SK-N-SH (cell line): ENCODE results near the gene HDAC11. TPM values are rescaled to one million over a fixed set of nuclear protein-coding genes. Genes with fewer than 3 reads are reported as not detected.

ENCODE experiments used
- CTCF ChIA-PET: fragments of 300-600, 350-600 bp; formaldehyde crosslinking; extraction: SDS; loops from one replicate; lab custom pipeline; 2021; lab: Yijun Ruan, JAX
- POLR2A ChIA-PET: fragments of 350-600 bp; sonication (Branson Sonifier 250); formaldehyde crosslinking; extraction: SDS; loops from one replicate; lab custom pipeline; 2020; ENCODE audit warnings: antibody characterized with exemption, inconsistent platforms; lab: Yijun Ruan, JAX
- DNase-seq: peaks from one replicate; pipeline ENCODE4 v3.0.0; 2012
- H2AFZ ChIP-seq: fragments of 200-600 bp; sonication (generic); 2 replicates; pipeline ENCODE4 v1.8.1; 2016; ENCODE audit warnings: antibody characterized with exemption, mild to moderate bottlenecking, low read depth
- H3F3A ChIP-seq: fragments of 200-600 bp; sonication (generic); replicated peaks from 2 replicates; pipeline ENCODE3; 2016; ENCODE audit warnings: antibody characterized with exemption, mild to moderate bottlenecking; ENCODE audit not compliant: insufficient read depth
- H3K27ac ChIP-seq, 2 experiments: fragments of 200-500 bp in 1 of 2; fragments of 200-600 bp in 1 of 2; sonication (Bioruptor generic) in 1 of 2; sonication (generic), shearing (Covaris generic) in 1 of 2; 2 replicates each; pipeline versions ENCODE4 v1.5.1 to v1.6.1; 2014 to 2016; ENCODE audit warnings: low read depth in 2 of 2, inconsistent platforms in 1 of 2, low read length in 1 of 2, mild to moderate bottlenecking in 1 of 2, mixed read lengths in 1 of 2
- H3K27me3 ChIP-seq: fragments of 200-600 bp; sonication (generic), shearing (Covaris generic); 2 replicates; pipeline ENCODE4 v1.6.1; 2016; ENCODE audit warnings: mixed run types; ENCODE audit not compliant: insufficient read depth
- H3K36me3 ChIP-seq, 2 experiments: fragments of 200-500 bp in 1 of 2; fragments of 200-600 bp in 1 of 2; sonication (Bioruptor generic) in 1 of 2; sonication (generic) in 1 of 2; replicated peaks in 1 of 2; 2 replicates each; pipeline versions ENCODE3 to v1.5.1; 2014 to 2016; ENCODE audit warnings: low read length in 1 of 2, mild to moderate bottlenecking in 1 of 2; ENCODE audit not compliant: insufficient read depth in 2 of 2, control insufficient read depth in 1 of 2
- H3K4me1 ChIP-seq, 2 experiments: fragments of 200-500 bp in 1 of 2; fragments of 200-600 bp in 1 of 2; sonication (Bioruptor generic) in 1 of 2; sonication (generic), shearing (Covaris generic) in 1 of 2; 2 replicates each; pipeline versions ENCODE4 v1.5.1 to v1.6.1; 2014 to 2016; ENCODE audit warnings: low read depth in 1 of 2, low read length in 1 of 2, mixed run types in 1 of 2; ENCODE audit not compliant: insufficient read depth in 2 of 2, control insufficient read depth in 1 of 2
- H3K4me2 ChIP-seq: fragments of 200-600 bp; sonication (generic), shearing (Covaris generic); 2 replicates; pipeline ENCODE4 v1.6.1; 2017; ENCODE audit warnings: mixed run types
- H3K4me3 ChIP-seq, 2 experiments: fragments of 200-500 bp in 1 of 2; fragments of 200-600 bp in 1 of 2; sonication (Bioruptor generic) in 1 of 2; sonication (generic), shearing (Covaris generic) in 1 of 2; 2 replicates each; pipeline versions ENCODE4 v1.5.1 to v1.8.1; 2014 to 2016; ENCODE audit warnings: low read depth in 2 of 2, inconsistent platforms in 1 of 2, low read length in 1 of 2, mild to moderate bottlenecking in 1 of 2, mixed read lengths in 1 of 2, moderate library complexity in 1 of 2
- H3K79me2 ChIP-seq: fragments of 200-600 bp; sonication (generic); 2 replicates; pipeline ENCODE4 v1.8.1; 2017; ENCODE audit warnings: mild to moderate bottlenecking; ENCODE audit not compliant: insufficient read depth
- H3K9ac ChIP-seq: fragments of 200-600 bp; sonication (generic); 2 replicates; pipeline ENCODE4 v1.6.1; 2017; ENCODE audit warnings: mixed run types
- H3K9me2 ChIP-seq: fragments of 200-600 bp; sonication (generic); 2 replicates; pipeline ENCODE4 v1.6.1; 2017; ENCODE audit warnings: mixed run types
- H3K9me3 ChIP-seq: fragments of 200-600 bp; sonication (generic); 2 replicates; pipeline ENCODE4 v1.6.1; 2017; ENCODE audit warnings: mixed run types, mild to moderate bottlenecking, moderate library complexity
- H4K20me1 ChIP-seq: fragments of 200-600 bp; sonication (generic); 2 replicates; pipeline ENCODE4 v1.6.1; 2017; ENCODE audit warnings: mild to moderate bottlenecking, mixed run types; ENCODE audit not compliant: insufficient read depth
- CTCF ChIP-seq: fragments of 200-600 bp; sonication (generic); IDR thresholded peaks from 2 replicates; pipeline ENCODE4 v1.6.1; 2017; ENCODE audit warnings: antibody characterized with exemption, mild to moderate bottlenecking, moderate library complexity
- ELF1 ChIP-seq: IDR thresholded peaks from 2 replicates; pipeline ENCODE4 v1.4.0; 2012
- FOSL2 ChIP-seq: IDR thresholded peaks from 2 replicates; pipeline ENCODE4 v1.4.0; 2012; ENCODE audit warnings: low read depth, mild to moderate bottlenecking, moderate library complexity, borderline replicate concordance
- IRF3 ChIP-seq: fragments of 150-350 bp; IDR thresholded peaks from 2 replicates; pipeline ENCODE4 v1.6.1; 2016; ENCODE audit warnings: mild to moderate bottlenecking, low read depth, low read length
- MAX ChIP-seq: IDR thresholded peaks from 2 replicates; pipeline ENCODE4 v1.4.0; 2012; ENCODE audit warnings: low read depth
- MEF2A ChIP-seq: IDR thresholded peaks from 2 replicates; pipeline ENCODE4 v1.4.0; 2012; ENCODE audit warnings: low read depth, borderline replicate concordance
- MXI1 ChIP-seq: IDR thresholded peaks from 2 replicates; pipeline ENCODE4 v1.6.1; 2012; ENCODE audit warnings: mild to moderate bottlenecking, low read depth, low read length, improper control_type of control experiment
- NFIC ChIP-seq: IDR thresholded peaks from 2 replicates; pipeline ENCODE4 v1.4.0; 2012; ENCODE audit warnings: borderline replicate concordance
- POLR2AphosphoS5 ChIP-seq: IDR thresholded peaks from 2 replicates; pipeline ENCODE4 v1.6.1; 2012; ENCODE audit warnings: low read depth, low read length
- RCOR1 ChIP-seq: fragments of 150-350 bp; IDR thresholded peaks from 2 replicates; pipeline ENCODE4 v1.6.1; 2017; ENCODE audit warnings: antibody characterized with exemption, low read length
- REST ChIP-seq: IDR thresholded peaks from 2 replicates; pipeline ENCODE4 v1.6.1; 2012; ENCODE audit warnings: mild to moderate bottlenecking, low read depth, low read length, moderate library complexity
- SIN3A ChIP-seq: IDR thresholded peaks from 2 replicates; pipeline ENCODE4 v1.6.1; 2012; ENCODE audit warnings: low read depth, mild to moderate bottlenecking, low read length, moderate library complexity, borderline replicate concordance
- TAF1 ChIP-seq: IDR thresholded peaks from 2 replicates; pipeline ENCODE4 v1.6.1; 2012; ENCODE audit warnings: low read depth, mild to moderate bottlenecking, low read length, moderate library complexity, borderline replicate concordance
- TCF12 ChIP-seq: IDR thresholded peaks from 2 replicates; pipeline ENCODE4 v1.4.0; 2012
- TEAD4 ChIP-seq: IDR thresholded peaks from 2 replicates; pipeline ENCODE4 v1.4.0; 2012; ENCODE audit warnings: mild to moderate bottlenecking, borderline replicate concordance; ENCODE audit not compliant: insufficient read depth
- USF1 ChIP-seq: IDR thresholded peaks from 2 replicates; pipeline ENCODE4 v1.4.0; 2012; ENCODE audit warnings: low read depth, borderline replicate concordance
- USF2 ChIP-seq: fragments of 150-350 bp; IDR thresholded peaks from 2 replicates; pipeline ENCODE4 v1.6.1; 2017; ENCODE audit warnings: antibody characterized with exemption, low read length, low read depth, borderline replicate concordance
- YY1 ChIP-seq: IDR thresholded peaks from 2 replicates; pipeline ENCODE4 v1.4.0; 2012; ENCODE audit warnings: low read depth, mild to moderate bottlenecking
- WGBS: methylation state at CpG from one replicate; pipeline ENCODE4 v1.1.6; 2017; ENCODE audit warnings: low lambda C conversion rate; 5-methylcytosine and 5-hydroxymethylcytosine counted together
- polyA plus RNA-seq, 3 experiments: library from polyadenylated mRNA; depleted of rRNA; stranded (reverse); fragments of >200 nt; gene quantifications; 2 replicates each; pipeline ENCODE4 v1.2.3, GENCODE V29; 2012

HDAC11 gene
- polyA plus RNA-seq, 1 of the 3 experiments (the other 2 are of a cell fraction), result 17.5 TPM

- Histone ChIP-seq H3K36me3 (no peaks in the 10 kb centered on the region), H2AFZ (no peak overlapping the region), H3K9ac (no peak overlapping the region), H4K20me1 (no peaks in the 10 kb centered on the region), H3K4me1 (peaks cover 0 to 49% of the 10 kb centered on the region in 2 experiments; a peak in 1 of 4 replicates), H3F3A (no peaks in the 10 kb centered on the region), H3K27me3 (no peaks in the 10 kb centered on the region), H3K27ac (no peak overlapping the region), H3K9me3 (no peaks in the 10 kb centered on the region), H3K4me3 (no peak overlapping the region), H3K79me2 (no peaks in the 10 kb centered on the region), H3K9me2 (no peaks in the 10 kb centered on the region), H3K4me2 (no peak overlapping the region)
- no peak for DNase-seq
- TF ChIP-seq ELF1 (no peak), YY1 (no peak)
- WGBS, result 76% methylated on average over 4 of the region's 9 CpGs
- ChIA-PET CTCF (interaction anchor here (0.6 to 29.6 kb wide), 4 partner anchors 9 to 134 kb away, joined by 3 to 872 read pairs (median 13); no protein-coding TSS in a partner anchor), POLR2A (no interaction called here)
These were observed 36.6 kb downstream of the HDAC11 start for GRCh38 chr3:13516760-13517135.

- no peaks in the 10 kb centered on the region for H3K36me3 ChIP-seq
- ChIA-PET CTCF (interaction anchor here (0.6 to 29.6 kb wide), 4 partner anchors 8 to 133 kb away, joined by 3 to 872 read pairs (median 13); no protein-coding TSS in a partner anchor), POLR2A (no interaction called here)
- peaks cover 0 to 48% of the 10 kb centered on the region in 2 experiments; a peak in 1 of 4 replicates for H3K4me1 ChIP-seq
- H4K20me1 ChIP-seq, result no peaks in the 10 kb centered on the region
- no peaks in the 10 kb centered on the region for H3K9me3 ChIP-seq
- no peak overlapping the region for H3K9ac ChIP-seq
- H3K4me2 ChIP-seq, result no peak overlapping the region
- H3K79me2 ChIP-seq, result no peaks in the 10 kb centered on the region
- DNase-seq, result no peak
- H2AFZ ChIP-seq, result no peak overlapping the region
- no peak overlapping the region for H3K4me3 ChIP-seq
- H3K27ac ChIP-seq, result no peak overlapping the region; a peak in 1 of 4 replicates
- no peaks in the 10 kb centered on the region for H3K9me2 ChIP-seq
- H3F3A ChIP-seq, result no peaks in the 10 kb centered on the region
- WGBS, result 74% methylated on average over 7 of the region's 18 CpGs
- H3K27me3 ChIP-seq, result no peaks in the 10 kb centered on the region
- TF ChIP-seq SIN3A, result no peak
- TF ChIP-seq USF2, result no peak
- TF ChIP-seq YY1, result no peak
- no peak for TF ChIP-seq NFIC
- no peak for TF ChIP-seq RCOR1
- no peak for TF ChIP-seq TEAD4
- TF ChIP-seq TCF12, result no peak
- TF ChIP-seq USF1, result no peak
- TF ChIP-seq POLR2AphosphoS5, result no peak
- no peak for TF ChIP-seq CTCF
- TF ChIP-seq TAF1, result no peak
- TF ChIP-seq REST, result no peak
- TF ChIP-seq MEF2A, result no peak
- TF ChIP-seq MAX, result no peak
- no peak for TF ChIP-seq FOSL2
- TF ChIP-seq IRF3, result no peak
- no peak for TF ChIP-seq MXI1
These were observed 37.3 kb downstream of the HDAC11 start for GRCh38 chr3:13517253-13517977.
